GM23338 (cell line): Measurements from ENCODE around the gene HBA1. TPM values are rescaled to one million over a fixed set of nuclear protein-coding genes. Genes with fewer than 3 reads are reported as not detected.

Experiments
- ATAC-seq: fragments of 200-7000 bp; cut with Tn5 transposase; 3 replicates; pipeline ENCODE4 v1.9.1; 2020
- DNase-seq: peaks from one replicate; pipeline ENCODE4 v3.0.0-alpha.2; 2015; ENCODE audit warnings: low spot score
- H2AFZ ChIP-seq: fragments of 200-600 bp; sonication (generic); 2 replicates; pipeline ENCODE4 v1.8.0; 2016; ENCODE audit warnings: antibody characterized with exemption, mild to moderate bottlenecking, moderate library complexity
- H3F3A ChIP-seq: fragments of 200-600 bp; sonication (generic); replicated peaks from 2 replicates; pipeline ENCODE4 v1.8.0; 2017; ENCODE audit warnings: antibody characterized with exemption, mixed run types, low read depth
- H3K27ac ChIP-seq: fragments of 200-600 bp; sonication (generic); 2 replicates; pipeline ENCODE4 v1.6.1; 2016; ENCODE audit warnings: low read depth
- H3K27me3 ChIP-seq: fragments of 200-600 bp; sonication (generic); 2 replicates; pipeline ENCODE4 v1.8.0; 2016; ENCODE audit warnings: mild to moderate bottlenecking, mixed run types, moderate library complexity; ENCODE audit not compliant: insufficient read depth
- H3K36me3 ChIP-seq: fragments of 200-600 bp; sonication (generic); 2 replicates; pipeline ENCODE4 v1.8.0; 2016; ENCODE audit warnings: mild to moderate bottlenecking; ENCODE audit not compliant: insufficient read depth
- H3K4me1 ChIP-seq: fragments of 200-600 bp; sonication (generic); 2 replicates; pipeline ENCODE4 v1.8.0; 2016; ENCODE audit warnings: mild to moderate bottlenecking, moderate library complexity; ENCODE audit not compliant: insufficient read depth
- H3K4me2 ChIP-seq: fragments of 200-600 bp; sonication (generic); 2 replicates; pipeline ENCODE4 v1.7.1; 2017; ENCODE audit warnings: mixed run types
- H3K4me3 ChIP-seq: fragments of 200-600 bp; sonication (generic); 2 replicates; pipeline ENCODE4 v1.6.1; 2016; ENCODE audit warnings: mixed run types
- H3K79me2 ChIP-seq: fragments of 200-600 bp; sonication (generic); replicated peaks from 2 replicates; pipeline ENCODE4 v1.8.0; 2017; ENCODE audit warnings: mild to moderate bottlenecking; ENCODE audit not compliant: insufficient read depth
- H3K9me2 ChIP-seq: fragments of 200-600 bp; sonication (generic); 2 replicates; pipeline ENCODE4 v1.8.0; 2017; ENCODE audit not compliant: insufficient read depth
- H4K20me1 ChIP-seq: fragments of 200-600 bp; sonication (generic); replicated peaks from 2 replicates; pipeline ENCODE4 v1.8.0; 2017; ENCODE audit warnings: mild to moderate bottlenecking; ENCODE audit not compliant: insufficient read depth
- H3K27ac Mint-ChIP-seq: 2 replicates; pipeline ENCODE4 v1.8.0; 2020; ENCODE audit warnings: inconsistent platforms, mild to moderate bottlenecking, moderate library complexity, mixed read lengths
- H3K27me3 Mint-ChIP-seq: 3 replicates; pipeline ENCODE4 v1.8.0; 2022; ENCODE audit warnings: low read depth, mild to moderate bottlenecking, moderate library complexity, mixed read lengths, inconsistent platforms; ENCODE audit not compliant: insufficient read depth, poor library complexity
- H3K36me3 Mint-ChIP-seq: 3 replicates; pipeline ENCODE4 v1.8.0; 2021; ENCODE audit warnings: low read depth, mild to moderate bottlenecking, inconsistent platforms, moderate library complexity, mixed read lengths
- H3K4me1 Mint-ChIP-seq: 3 replicates; pipeline ENCODE4 v1.8.0; 2020; ENCODE audit warnings: mild to moderate bottlenecking, inconsistent platforms, mixed read lengths
- H3K4me3 Mint-ChIP-seq: 3 replicates; pipeline ENCODE4 v1.8.0; 2021; ENCODE audit warnings: moderate library complexity, mild to moderate bottlenecking, inconsistent platforms, mixed read lengths
- H3K9me3 Mint-ChIP-seq: 3 replicates; pipeline ENCODE4 v1.8.0; 2020; ENCODE audit warnings: moderate library complexity, mild to moderate bottlenecking, inconsistent platforms, mixed read lengths
- EZH2 ChIP-seq: fragments of 200-600 bp; sonication (generic); IDR thresholded peaks from one replicate; pipeline ENCODE4 v1.8.0; 2017; ENCODE audit warnings: antibody characterized with exemption, mild to moderate bottlenecking, low read depth; ENCODE audit not compliant: unreplicated experiment
- NANOG ChIP-seq: IDR thresholded peaks from 2 replicates; pipeline ENCODE4 v1.6.1; 2016; ENCODE audit warnings: antibody characterized with exemption, borderline replicate concordance
- ZNF114 ChIP-seq: fragments of 250-450 bp; sonication (Bioruptor Pico); IDR thresholded peaks from 2 replicates; pipeline ENCODE4 v1.5.0; 2020; ENCODE audit warnings: mild to moderate bottlenecking, moderate library complexity
- polyA plus RNA-seq: library from polyadenylated mRNA; unstranded; fragments of >200 nt; fragmentation: Nextera tagmentation; extraction: Ambion mirVana; gene quantifications from 2 replicates; pipeline ENCODE4 v1.2.1, GENCODE V29; 2016
- total RNA-seq: library from RNA; depleted of rRNA; stranded (reverse); fragments of >200 nt; shearing (Covaris generic); gene quantifications from 2 replicates; pipeline ENCODE4 v1.2.3, GENCODE V29; 2014
- TF ChIP-seq, protein P1 (sequence below): fragments of 250-450 bp; sonication (Bioruptor Pico); IDR thresholded peaks from 2 replicates; pipeline ENCODE4 v1.5.0; 2020; ENCODE audit warnings: mild to moderate bottlenecking, moderate library complexity
- TF ChIP-seq, protein P2 (sequence below): IDR thresholded peaks from one replicate; pipeline ENCODE4 v1.6.1; 2018; ENCODE audit warnings: antibody characterized with exemption; ENCODE audit not compliant: unreplicated experiment
- TF ChIP-seq, protein P3 (sequence below): IDR thresholded peaks from 2 replicates; pipeline ENCODE4 v1.6.1; 2016; ENCODE audit warnings: antibody characterized with exemption

HBA1 gene
- total and polyA plus RNA-seq, 2 experiments from 2014 or later: 6.7 TPM; not detected in 1

DNA sequence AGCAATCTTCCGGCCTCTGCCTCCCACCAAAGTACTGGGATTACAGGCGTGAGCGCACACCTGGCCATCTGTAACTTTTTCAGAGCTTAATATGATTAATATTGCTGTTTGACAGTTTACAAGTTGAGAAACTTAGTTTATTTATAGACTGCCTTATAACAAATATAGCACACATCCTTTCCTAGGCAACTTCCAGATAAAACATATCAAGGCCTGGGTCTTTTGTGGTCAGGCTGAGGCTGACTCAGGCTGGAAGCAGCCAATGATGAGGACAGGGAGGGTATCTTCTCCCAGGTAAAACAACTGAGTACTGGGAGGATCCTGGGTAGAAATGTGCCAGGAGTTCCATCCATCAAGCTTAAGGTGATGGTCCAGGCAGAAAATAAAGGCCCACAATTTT lies 36.5 kb downstream of the HBA1 start (continued):
- TF ChIP-seq, protein P1, sequence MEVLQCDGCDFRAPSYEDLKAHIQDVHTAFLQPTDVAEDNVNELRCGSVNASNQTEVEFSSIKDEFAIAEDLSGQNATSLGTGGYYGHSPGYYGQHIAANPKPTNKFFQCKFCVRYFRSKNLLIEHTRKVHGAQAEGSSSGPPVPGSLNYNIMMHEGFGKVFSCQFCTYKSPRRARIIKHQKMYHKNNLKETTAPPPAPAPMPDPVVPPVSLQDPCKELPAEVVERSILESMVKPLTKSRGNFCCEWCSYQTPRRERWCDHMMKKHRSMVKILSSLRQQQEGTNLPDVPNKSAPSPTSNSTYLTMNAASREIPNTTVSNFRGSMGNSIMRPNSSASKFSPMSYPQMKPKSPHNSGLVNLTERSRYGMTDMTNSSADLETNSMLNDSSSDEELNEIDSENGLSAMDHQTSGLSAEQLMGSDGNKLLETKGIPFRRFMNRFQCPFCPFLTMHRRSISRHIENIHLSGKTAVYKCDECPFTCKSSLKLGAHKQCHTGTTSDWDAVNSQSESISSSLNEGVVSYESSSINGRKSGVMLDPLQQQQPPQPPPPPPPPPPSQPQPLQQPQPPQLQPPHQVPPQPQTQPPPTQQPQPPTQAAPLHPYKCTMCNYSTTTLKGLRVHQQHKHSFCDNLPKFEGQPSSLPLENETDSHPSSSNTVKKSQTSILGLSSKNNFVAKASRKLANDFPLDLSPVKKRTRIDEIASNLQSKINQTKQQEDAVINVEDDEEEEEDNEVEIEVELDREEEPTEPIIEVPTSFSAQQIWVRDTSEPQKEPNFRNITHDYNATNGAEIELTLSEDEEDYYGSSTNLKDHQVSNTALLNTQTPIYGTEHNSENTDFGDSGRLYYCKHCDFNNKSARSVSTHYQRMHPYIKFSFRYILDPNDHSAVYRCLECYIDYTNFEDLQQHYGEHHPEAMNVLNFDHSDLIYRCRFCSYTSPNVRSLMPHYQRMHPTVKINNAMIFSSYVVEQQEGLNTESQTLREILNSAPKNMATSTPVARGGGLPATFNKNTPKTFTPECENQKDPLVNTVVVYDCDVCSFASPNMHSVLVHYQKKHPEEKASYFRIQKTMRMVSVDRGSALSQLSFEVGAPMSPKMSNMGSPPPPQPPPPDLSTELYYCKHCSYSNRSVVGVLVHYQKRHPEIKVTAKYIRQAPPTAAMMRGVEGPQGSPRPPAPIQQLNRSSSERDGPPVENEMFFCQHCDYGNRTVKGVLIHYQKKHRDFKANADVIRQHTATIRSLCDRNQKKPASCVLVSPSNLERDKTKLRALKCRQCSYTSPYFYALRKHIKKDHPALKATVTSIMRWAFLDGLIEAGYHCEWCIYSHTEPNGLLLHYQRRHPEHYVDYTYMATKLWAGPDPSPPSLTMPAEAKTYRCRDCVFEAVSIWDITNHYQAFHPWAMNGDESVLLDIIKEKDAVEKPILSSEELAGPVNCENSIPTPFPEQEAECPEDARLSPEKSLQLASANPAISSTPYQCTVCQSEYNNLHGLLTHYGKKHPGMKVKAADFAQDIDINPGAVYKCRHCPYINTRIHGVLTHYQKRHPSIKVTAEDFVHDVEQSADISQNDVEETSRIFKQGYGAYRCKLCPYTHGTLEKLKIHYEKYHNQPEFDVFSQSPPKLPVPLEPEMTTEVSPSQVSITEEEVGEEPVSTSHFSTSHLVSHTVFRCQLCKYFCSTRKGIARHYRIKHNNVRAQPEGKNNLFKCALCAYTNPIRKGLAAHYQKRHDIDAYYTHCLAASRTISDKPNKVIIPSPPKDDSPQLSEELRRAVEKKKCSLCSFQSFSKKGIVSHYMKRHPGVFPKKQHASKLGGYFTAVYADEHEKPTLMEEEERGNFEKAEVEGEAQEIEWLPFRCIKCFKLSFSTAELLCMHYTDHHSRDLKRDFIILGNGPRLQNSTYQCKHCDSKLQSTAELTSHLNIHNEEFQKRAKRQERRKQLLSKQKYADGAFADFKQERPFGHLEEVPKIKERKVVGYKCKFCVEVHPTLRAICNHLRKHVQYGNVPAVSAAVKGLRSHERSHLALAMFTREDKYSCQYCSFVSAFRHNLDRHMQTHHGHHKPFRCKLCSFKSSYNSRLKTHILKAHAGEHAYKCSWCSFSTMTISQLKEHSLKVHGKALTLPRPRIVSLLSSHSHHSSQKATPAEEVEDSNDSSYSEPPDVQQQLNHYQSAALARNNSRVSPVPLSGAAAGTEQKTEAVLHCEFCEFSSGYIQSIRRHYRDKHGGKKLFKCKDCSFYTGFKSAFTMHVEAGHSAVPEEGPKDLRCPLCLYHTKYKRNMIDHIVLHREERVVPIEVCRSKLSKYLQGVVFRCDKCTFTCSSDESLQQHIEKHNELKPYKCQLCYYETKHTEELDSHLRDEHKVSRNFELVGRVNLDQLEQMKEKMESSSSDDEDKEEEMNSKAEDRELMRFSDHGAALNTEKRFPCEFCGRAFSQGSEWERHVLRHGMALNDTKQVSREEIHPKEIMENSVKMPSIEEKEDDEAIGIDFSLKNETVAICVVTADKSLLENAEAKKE (CRISPR knock-in tag): no peak
- TF ChIP-seq, protein P2, sequence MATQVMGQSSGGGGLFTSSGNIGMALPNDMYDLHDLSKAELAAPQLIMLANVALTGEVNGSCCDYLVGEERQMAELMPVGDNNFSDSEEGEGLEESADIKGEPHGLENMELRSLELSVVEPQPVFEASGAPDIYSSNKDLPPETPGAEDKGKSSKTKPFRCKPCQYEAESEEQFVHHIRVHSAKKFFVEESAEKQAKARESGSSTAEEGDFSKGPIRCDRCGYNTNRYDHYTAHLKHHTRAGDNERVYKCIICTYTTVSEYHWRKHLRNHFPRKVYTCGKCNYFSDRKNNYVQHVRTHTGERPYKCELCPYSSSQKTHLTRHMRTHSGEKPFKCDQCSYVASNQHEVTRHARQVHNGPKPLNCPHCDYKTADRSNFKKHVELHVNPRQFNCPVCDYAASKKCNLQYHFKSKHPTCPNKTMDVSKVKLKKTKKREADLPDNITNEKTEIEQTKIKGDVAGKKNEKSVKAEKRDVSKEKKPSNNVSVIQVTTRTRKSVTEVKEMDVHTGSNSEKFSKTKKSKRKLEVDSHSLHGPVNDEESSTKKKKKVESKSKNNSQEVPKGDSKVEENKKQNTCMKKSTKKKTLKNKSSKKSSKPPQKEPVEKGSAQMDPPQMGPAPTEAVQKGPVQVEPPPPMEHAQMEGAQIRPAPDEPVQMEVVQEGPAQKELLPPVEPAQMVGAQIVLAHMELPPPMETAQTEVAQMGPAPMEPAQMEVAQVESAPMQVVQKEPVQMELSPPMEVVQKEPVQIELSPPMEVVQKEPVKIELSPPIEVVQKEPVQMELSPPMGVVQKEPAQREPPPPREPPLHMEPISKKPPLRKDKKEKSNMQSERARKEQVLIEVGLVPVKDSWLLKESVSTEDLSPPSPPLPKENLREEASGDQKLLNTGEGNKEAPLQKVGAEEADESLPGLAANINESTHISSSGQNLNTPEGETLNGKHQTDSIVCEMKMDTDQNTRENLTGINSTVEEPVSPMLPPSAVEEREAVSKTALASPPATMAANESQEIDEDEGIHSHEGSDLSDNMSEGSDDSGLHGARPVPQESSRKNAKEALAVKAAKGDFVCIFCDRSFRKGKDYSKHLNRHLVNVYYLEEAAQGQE: no peak

DNA sequence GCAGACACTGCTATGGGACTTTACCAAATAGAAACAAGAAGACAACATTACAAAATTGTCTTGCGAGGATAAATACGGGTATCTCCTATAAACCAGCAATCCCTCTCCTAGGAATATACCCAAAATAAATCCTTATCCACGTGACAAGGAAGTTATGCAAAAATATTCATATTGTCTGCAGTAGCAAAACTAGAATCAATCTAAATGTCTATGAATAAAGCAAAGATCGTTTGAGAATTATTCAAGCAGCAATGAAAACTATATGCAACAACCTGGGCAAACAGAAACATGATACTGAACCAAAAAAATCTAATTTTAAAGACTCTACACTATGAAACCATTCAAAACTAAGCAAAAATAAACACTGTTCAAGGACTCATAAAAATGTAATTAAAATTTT lies 43.5 kb downstream of the HBA1 start:
- H3K36me3 ChIP-seq: peaks cover 68% of the 10 kb centered on the region
- H3K9me3 Mint-ChIP-seq: no peaks in the 10 kb centered on the region
- H3K27me3 Mint-ChIP-seq: peaks cover 1% of the 10 kb centered on the region
- no peak overlapping the region for H2AFZ ChIP-seq
- H3K27me3 ChIP-seq: no peaks in the 10 kb centered on the region
- peaks cover 21% of the 10 kb centered on the region for H3F3A ChIP-seq
- no peaks in the 10 kb centered on the region for H3K9me2 ChIP-seq
- no peaks in the 10 kb centered on the region for H3K4me1 ChIP-seq
- no peak overlapping the region for H3K4me3 ChIP-seq
- no peaks in the 10 kb centered on the region for H3K4me1 Mint-ChIP-seq
- peaks cover 100% of the 10 kb centered on the region for H3K79me2 ChIP-seq
- ATAC-seq (no peak), DNase-seq (no peak)
- peaks cover 93% of the 10 kb centered on the region for H3K36me3 Mint-ChIP-seq
- H3K27ac ChIP-seq: no peak overlapping the region
- H3K4me3 Mint-ChIP-seq: no peak overlapping the region
- no peak overlapping the region for H3K27ac Mint-ChIP-seq
- no peak overlapping the region for H3K4me2 ChIP-seq
- H4K20me1 ChIP-seq: peaks cover 53% of the 10 kb centered on the region
- no peak for TF ChIP-seq EZH2
- no peak for TF ChIP-seq NANOG
- TF ChIP-seq ZNF114 (CRISPR knock-in tag): no peak
- TF ChIP-seq, protein P3, sequence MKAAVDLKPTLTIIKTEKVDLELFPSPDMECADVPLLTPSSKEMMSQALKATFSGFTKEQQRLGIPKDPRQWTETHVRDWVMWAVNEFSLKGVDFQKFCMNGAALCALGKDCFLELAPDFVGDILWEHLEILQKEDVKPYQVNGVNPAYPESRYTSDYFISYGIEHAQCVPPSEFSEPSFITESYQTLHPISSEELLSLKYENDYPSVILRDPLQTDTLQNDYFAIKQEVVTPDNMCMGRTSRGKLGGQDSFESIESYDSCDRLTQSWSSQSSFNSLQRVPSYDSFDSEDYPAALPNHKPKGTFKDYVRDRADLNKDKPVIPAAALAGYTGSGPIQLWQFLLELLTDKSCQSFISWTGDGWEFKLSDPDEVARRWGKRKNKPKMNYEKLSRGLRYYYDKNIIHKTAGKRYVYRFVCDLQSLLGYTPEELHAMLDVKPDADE: no peak
